ENCODE data around the gene NAALADL2.

- TF ChIP-seq POLR2AphosphoS5 (IDR thresholded peaks at IDR 0.05; ENCODE audit: borderline replicate concordance, low read depth, low read length) (no peak), EZH2 (IDR thresholded peaks at IDR 0.05) (no peak), FOXP2 (optimal IDR thresholded peaks at IDR 0.05; ENCODE audit: control extremely low read depth, extremely low read length, insufficient read depth) (no peak)
Measured at GRCh38 chr3:174863488-174863887, 4.4 kb downstream of the NAALADL2 start.
